NAMALWA (cell line): ENCODE data around the gene TPBGL.
A peak's percentile ranks its signal among the peaks of the same experiment; 100 is the strongest.

Experiments used
- DNase-seq: peaks from one replicate; pipeline ENCODE4 v3.0.0-alpha.2; 2015; ENCODE audit warnings: low spot score

TPBGL gene

DNA sequence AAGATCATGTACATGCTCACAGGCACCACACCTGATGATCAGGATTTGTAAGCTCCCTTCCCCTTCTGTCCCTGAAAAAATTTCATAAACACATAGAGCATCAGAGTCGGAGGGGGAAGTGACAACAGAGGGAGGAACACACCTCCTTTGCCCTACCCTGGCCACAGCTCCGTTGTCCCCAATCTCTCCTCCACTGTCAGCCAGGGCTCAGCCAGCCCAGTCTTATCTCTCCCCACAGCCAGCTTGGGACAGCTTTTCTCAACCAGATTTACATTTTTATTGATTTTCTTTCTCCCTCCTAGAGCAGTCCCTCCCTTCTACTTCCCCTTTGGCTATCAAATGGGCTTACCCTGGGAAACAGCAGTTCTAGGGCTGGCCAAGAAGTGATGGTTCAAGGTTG lies 32.1 kb upstream of the TPBGL start:
- DNase-seq, result no peak

GRCh38 chr11:75212411-75212810 lies 28.2 kb upstream of the TPBGL start:
- no peak for DNase-seq

DNA sequence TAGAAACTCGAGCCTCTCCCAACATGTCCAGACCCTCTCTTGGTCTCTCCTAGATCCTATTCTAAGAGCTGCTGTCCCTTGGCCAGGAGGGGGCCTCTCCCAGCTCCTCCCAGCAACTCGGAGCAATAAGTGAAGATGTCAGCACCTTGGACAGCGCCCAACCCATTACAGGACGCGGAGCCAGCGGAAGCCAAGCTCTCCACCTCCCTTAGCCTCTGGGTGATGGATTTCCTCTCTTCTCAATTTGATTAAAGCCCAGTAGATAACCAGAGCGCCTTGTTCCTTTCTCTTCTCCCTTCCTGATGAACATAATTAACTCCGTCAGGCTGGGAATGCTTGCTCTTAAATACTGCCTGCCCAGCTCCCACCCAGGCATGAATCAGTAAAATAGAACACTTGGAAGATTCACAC lies 26.2 kb upstream of the TPBGL start:
- peak; percentile 65 for DNase-seq

DNA sequence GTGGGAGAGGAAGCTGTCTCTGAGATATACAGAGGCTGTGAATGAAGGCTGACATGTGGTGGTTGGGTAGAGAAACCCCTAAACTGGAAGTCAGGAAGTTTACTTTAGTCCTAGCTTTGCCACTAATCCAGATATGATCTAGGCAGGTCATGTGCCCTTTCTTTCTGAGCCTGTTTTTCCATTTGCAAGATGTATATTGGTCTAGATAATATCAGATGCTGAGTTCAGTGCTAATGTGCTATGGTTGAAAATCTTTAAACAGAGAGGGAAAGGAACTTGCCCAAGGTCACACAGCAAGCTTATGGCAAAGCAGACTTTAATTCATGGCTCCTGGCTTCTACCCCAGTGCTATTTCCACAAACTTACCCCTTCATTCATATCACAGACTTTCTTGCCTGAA lies 25.7 kb upstream of the TPBGL start:
- no peak for DNase-seq

- no peak for DNase-seq
These were observed 20.7 kb upstream of the TPBGL start for GRCh38 chr11:75219869-75220268.

DNA sequence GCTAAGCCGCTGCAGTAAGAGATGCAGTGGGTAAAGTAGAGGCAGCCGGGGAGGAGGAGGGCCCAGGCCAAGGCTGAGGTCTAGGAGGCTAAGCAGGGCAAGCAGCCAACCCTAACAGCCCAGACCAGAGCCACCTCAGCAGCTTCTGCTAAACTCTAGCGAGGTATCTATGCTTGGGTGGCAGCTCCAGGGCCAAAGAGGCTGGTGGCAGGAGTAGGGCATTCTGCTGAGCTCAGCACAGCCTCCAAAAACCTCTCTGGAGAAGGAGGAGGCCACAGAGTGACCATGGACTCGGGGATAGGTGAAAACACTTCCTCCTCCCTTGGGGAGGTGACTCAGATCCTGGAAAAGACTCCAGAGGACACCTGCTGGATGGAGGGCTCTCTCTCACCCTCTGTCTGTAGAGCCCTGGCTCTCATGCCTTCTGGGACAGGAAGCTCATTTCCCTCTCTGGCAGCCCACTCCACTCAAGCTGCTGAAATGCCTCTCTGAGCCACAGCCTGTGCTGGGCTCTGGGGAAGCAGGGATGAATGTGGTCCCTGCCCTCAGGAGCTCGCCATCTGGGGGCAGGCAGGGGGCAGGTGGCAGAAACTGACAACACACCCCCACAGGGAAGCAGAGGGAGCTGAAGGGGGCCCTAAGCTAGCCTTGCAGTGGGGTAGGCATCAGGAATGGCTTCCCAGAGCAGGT lies 16.5 kb upstream of the TPBGL start:
- DNase-seq, result no peak

GRCh38 chr11:75225794-75226193 lies 14.8 kb upstream of the TPBGL start:
- no peak for DNase-seq

- no peak for DNase-seq
These were observed 11.1 kb upstream of the TPBGL start for GRCh38 chr11:75229466-75229865.

- no peak for DNase-seq
These were observed 10.0 kb upstream of the TPBGL start for GRCh38 chr11:75230621-75231020.

DNA sequence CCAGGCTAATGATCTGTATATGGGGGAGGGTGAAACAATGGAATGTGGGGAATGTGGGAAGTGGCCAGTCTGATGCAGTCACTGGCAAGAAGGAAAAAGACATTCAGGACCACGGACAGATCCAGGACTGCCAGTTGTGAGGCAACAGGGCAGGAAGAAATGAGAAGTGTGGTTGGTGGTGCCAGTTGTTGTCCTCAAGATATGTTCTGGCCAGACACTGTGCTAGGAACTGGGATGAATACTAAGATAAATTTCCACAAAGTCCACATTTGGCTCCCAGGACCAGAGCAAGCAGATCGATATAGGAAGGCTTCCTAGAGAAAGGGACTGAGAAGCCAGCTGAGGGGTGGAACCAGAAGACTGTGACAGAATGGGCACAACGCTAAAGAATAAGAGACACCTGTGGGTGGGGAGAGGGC lies 6.8 kb upstream of the TPBGL start:
- peak; percentile 41 for DNase-seq

- no peak for DNase-seq
These were observed 4.5 kb upstream of the TPBGL start for GRCh38 chr11:75236062-75236461.

DNA sequence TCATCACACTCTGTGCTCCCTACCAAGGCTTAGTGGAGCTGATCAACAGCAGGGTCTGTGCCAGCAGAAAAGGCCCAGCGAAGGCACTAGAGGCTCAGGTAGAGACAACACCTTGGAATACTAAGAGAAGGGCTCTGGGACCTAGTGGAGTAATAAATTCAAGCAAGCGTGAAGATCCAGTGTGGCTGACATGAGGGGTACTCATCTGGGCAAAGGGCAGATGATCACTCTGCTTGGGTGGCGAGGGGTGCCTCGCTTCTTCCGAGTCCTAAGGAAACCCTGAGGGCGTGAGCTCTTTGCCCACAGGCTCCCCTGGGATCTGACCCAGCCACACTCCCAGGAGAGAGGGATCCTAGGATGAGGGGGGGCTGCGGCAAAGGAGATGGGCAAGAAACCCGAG lies 3.5 kb upstream of the TPBGL start:
- DNase-seq, result no peak

- no peak for DNase-seq
These were observed 1.8 kb upstream of the TPBGL start for GRCh38 chr11:75238595-75239440.

DNA sequence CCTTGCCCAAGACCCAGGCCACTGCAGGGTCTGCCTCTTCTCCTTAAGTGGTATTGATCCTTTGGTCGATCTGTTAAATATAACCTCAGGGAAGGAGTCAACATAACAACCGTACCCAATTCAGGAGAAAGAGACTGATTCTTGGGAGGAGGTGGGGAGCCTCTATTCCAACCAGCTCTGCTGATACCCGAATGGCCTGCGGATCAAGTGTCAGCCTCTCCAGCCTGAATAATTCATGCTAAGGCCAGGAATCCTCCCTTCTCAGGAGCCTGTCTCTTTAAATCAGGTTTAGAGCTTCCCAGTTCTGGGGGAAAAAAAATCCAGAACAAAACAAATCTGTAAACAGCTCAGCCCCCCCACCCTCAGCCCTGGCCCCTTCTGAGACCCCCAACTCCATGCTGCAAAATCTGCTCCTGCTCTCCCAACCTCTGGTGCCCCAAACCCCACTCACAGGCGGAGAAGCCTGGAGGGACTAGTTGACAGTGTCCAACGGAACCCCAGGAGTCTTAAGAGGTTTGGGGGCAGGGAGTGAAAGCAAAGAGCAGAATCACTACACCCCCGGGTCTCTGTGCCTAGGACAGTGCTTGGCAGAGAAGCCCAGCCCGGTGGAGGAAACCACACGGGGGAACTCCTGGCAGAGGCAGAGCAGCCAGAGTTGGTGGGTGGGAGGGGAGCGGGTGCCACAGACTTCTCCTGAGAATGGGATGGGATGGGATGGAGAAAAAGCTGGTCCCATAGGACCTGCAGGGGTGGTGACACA lies 863 bp upstream of the TPBGL start:
- no peak for DNase-seq

GRCh38 chr11:75241036-75241905 lies 697 bp downstream of the TPBGL start:
- peak; percentile 36 for DNase-seq

DNA sequence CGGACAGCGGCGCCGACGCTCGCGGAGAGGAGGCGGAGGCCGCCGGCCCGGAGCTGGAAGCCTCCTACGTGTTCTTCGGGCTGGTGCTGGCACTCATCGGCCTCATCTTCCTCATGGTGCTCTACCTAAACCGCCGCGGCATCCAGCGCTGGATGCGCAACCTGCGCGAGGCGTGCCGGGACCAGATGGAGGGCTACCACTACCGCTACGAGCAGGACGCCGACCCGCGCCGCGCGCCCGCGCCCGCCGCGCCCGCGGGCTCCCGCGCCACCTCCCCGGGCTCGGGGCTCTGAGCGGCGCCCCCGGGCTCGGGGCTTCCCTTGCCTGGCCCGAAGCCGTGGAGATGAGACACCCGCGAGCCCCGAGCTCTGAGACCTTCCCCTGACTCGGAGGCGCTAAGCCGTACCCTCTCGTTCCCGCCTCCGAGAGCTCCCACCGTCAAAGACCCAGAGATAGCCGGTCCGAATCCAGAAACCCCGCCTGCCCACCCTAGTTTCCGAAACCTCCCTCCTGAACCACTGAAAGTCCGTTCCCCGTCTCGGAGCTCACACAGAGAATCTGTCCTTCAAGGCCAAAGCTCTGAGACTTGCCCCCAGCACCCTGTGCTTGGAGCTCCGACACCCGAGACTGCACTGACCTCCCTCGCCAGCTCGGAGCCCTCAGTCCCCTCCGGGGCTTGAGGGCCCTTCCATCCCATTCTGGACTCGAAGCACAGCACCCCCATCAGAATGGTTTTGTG lies 1.5 kb downstream of the TPBGL start:
- DNase-seq, result no peak

DNA sequence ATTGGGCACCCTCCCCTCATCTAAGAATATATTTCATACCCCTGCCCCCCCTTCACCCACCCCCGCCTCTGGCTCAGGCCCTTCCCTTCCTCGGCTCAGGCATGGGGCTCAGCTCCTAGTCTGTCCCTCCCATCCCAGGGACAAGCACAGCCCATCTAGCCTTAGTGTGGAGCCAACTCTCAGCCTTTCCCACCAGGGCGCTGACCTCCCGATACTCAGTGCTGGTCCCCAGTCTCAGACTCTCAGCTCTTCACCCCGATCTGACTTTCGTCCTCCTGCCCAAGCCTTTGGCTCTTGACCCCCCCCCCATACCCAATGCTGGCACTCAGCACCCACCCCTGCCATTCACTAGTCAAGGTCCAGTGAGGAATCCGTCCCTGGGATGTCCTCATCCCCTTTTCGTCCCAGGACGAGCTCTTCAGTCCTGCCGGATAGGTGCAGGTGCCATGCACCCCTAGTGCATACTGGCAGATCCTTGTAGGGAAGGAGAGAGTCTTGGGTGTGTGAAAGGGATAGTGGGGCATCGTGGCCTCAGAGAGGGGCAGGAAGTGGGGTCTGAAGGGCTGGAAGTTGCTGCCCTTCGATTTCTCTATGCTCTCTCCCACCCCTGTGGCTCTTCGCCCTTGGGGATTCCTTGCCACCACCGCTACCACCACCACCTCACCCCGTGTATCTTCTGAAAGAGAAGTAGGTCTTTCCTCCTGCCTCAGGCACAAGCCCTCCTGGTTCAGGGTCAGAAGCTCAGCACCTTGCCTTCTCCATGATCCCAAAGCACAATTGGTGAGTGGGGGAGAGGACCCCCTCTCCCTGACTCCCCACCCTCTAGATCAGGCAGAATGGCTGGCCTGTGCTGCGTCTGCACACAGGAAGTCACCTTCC lies 2.4 kb downstream of the TPBGL start:
- DNase-seq, result no peak

- DNase-seq, result no peak
These were observed 3.7 kb downstream of the TPBGL start for GRCh38 chr11:75244052-75244814.

GRCh38 chr11:75245356-75246005 lies 4.9 kb downstream of the TPBGL start:
- no peak for DNase-seq
